Measurements from ENCODE around the gene CCDC188.
"Not testable (repeated sequence)": the region's sequence is repeated elsewhere in the genome, so short reads cannot be mapped to it uniquely, and the experiment has no call there.

The CCDC188 gene

DNA sequence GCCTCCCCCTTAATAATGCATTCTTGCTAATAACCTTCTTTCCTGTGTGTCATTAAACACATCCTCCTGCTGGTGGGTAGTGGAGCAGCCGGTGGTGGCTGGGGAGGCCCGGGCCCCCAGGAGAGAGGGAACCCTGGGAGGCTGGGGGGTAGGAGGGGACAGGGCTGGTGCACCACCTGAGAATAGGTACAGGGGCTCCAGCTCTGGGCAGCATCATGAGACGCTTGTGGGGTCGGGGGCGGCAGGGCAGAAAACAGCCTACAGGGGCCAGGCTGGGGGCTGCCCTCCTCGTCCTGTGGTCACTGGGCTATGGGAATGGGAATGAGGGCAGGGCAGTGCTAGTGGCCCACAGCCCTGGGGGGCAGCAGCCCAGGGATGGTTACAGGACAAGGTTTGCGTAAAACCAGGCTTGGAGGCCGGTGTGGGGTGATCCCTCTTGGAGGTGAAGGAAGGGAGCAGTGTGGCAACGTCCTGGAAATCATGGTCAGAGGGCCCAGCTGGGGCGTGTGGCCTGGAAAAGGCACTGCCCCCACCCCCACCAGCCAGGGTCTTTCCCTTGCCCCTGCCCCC lies 18.5 kb upstream of the CCDC188 start:
- DNase-seq = no peak

DNA sequence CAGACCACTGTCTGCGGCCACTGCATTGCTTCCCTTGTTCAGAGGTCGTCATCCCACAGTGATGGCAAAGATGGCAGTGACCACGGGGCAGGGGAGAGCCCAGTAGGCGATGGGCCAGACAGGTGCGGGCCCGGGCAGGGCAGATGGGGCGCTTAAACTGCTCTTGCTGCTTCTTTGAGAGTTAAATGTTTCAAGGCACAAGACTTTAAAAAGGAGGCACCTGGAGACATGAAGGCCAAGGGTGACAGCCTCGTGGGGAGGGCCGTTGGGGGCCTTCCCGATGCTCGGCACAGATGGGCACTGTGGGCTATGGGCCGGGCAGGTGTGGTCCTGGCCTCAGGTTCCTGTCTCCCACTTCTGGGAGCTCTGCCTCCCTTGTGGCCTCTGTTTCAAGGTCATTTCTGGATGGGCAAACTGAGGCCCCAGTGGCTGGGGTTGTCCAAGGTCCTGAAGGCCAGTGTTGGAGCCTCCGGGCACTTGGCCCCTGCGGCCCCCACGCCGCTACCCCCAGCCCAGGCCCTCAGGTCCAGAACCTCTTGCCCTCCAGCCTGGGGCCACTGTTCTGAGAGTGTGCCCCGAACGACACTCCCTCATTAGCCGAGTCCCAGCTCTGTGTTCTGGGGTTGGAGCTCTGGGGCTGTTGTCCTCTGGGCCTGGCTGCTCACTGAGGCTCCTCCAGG lies 16.9 kb upstream of the CCDC188 start:
- DNase-seq = no peak

DNA sequence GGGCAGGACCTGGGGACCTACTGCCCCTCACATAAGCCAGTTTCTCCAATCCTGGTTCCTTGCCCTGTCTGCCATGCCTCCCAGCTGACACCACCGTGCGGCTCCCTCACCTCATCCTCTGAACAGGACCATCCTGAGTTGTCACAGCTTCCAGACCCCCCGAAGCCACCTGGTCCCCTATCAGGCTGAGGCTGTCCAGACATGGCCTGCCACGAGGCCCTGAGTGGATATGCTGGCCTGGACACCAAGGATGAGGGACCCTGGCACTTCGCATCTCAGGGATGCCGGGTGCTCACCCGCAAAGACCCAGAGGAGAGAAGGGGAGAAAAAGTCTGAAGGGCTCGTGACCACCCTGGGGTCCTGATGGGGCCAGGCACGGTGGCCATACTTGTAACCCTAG lies 15.8 kb upstream of the CCDC188 start:
- no peak for DNase-seq

- no peak for DNase-seq
These were observed 15.1 kb upstream of the CCDC188 start for GRCh38 chr22:20165913-20166312.

GRCh38 chr22:20165421-20165820 lies 14.6 kb upstream of the CCDC188 start:
- DNase-seq = no peak

DNA sequence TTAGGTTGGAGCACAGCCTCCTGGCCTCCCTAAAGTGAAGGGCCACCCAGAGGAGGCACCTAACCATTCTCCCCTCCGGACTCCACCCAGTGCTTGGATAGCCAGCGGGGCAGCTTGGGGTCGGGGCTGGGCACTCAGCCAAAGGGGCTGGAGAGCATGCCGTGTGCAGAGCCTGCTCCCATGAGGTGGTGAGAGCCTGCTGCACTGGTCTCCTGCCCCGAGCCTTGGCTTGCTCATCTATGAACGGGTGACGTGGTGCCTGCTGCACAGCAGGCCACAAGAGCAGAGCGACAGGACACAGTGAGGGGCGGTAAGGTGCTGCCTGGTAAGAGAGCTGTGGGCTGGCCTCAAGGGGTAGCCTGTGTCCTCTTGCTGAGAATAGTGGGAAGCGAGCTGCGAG lies 14.0 kb upstream of the CCDC188 start:
- no peak for DNase-seq

DNA sequence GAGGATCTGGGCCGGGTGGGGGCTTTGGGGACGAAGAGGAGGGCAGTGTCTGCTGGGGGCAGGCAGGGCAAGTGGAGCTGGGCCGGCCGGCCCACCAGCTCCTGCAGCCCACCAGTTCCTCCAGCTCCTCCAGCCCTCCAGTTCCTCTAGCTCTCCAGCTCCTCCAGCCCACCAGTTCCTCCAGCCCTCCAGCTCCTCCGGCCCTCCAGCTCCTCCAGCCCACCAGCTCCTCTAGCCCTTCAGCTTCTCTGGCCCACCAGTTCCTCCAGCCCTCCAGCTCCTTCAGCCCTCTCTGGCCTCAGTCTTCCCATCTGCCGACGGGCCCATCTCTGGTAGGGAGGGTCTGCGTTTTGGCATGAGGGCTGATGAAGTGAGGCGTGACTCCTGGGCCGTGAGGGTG lies 9.2 kb upstream of the CCDC188 start:
- no peak for DNase-seq

GRCh38 chr22:20159531-20159930 lies 8.7 kb upstream of the CCDC188 start:
- DNase-seq = not testable (repeated sequence)

DNA sequence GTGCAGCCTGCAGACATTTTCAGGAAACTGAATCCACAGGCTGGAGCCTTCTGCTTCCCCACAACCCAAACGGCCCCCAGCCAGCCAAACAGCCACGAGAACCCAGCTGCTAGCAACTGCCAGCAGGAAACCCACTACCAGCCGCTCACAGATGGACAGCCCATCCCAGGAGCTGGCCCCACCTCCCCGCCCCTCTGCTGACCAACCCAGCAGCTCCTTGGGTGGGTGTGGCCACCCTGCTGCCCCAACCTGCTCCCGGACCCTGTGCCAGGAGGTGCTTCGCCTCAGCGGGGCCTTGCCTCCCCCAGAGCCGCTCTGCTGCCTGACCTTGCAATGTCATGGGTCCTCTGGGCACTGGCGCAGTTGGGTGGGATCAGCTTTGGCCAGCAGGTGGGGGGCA lies 8.2 kb upstream of the CCDC188 start:
- DNase-seq = no peak

- DNase-seq = no peak
These were observed 7.7 kb upstream of the CCDC188 start for GRCh38 chr22:20158391-20159036.

DNA sequence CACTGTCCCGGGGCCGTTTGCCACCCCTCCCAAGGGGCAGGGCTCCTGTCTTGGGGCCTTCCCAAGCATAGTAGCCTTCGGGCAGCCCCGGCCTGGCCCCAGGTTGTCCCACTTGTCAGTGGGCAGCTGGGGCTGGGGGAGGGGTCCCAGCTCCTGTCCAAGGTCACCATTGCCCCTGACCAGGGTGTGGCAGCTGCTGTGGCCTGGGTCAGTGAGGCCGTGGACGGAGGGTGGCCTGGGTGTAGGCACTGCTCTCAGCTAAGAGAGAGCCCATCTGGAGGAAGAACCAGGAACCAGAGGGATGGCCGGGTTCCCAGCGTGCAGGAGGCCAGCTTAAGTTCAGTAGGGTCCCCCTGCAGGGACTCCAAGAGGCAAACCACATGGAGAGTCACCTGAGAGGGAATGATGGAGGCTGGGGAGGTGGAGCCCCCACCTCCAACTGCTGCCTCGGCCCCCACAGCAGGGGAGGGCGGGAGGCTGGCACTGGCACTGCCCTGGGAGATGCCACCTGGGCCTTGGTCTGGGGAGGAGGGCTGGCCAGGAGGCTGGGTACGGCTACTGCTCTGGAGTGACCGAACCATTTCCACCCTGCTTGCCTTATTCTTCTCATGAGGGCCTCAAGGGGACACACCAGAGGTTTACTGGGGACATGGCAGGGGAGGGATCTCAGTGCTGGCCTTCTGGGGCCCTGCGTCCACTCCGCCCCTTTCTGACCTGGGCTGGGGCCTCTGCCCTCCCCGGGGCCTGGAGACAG lies 6.8 kb upstream of the CCDC188 start:
- no peak for DNase-seq

GRCh38 chr22:20156611-20157429 lies 6.0 kb upstream of the CCDC188 start:
- no peak for DNase-seq

- DNase-seq = no peak
These were observed 5.2 kb upstream of the CCDC188 start for GRCh38 chr22:20156042-20156389.

GRCh38 chr22:20155330-20156041 lies 4.6 kb upstream of the CCDC188 start:
- no peak for DNase-seq

GRCh38 chr22:20154602-20155187 lies 3.8 kb upstream of the CCDC188 start:
- no peak for DNase-seq

DNA sequence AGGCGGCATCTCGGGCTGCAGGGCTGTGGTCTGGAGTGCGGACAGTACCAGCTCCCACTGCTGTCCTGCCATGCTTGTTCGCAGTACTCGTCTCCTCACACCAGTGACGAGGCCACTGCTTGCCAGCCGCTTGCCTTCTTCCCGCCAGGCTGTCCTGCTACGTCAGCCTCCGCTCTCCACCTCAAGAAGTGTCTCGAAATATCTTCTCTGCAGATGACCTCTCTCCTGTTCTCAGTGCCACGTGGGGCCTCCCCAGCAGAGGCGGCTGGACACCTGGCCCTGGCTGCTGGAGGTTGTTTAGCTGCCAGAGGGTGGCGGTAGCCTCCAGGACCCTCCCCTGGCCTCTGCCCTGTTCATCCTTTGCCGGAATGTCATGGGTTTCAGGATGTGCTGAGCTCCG lies 3.1 kb upstream of the CCDC188 start:
- DNase-seq = no peak

DNA sequence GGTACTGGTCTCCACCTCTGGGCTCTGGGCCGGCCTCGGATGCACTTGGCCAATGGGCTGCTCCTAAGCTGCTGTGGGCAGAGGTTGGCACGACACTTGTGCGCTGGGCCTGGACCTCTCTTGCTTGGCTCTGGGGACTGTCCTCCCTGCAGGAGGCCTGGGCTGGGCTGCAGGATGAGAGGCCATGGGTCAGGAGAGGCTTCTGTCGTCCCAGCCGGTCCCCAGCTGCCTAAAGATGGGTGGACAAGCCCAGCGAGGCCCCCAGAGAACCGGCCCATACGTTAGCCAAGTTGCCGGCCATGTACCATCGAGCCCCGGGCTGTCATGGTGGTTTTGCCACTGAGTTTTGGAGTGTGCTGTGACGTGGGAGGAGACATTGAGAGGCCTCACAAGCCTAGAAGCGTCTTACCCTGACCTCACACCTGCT lies 1.6 kb upstream of the CCDC188 start:
- DNase-seq = no peak

GRCh38 chr22:20151276-20151588 lies 377 bp upstream of the CCDC188 start:
- no peak for DNase-seq

GRCh38 chr22:20149257-20150250 lies 1.3 kb downstream of the CCDC188 start:
- DNase-seq = no peak

- DNase-seq = no peak
These were observed 2.4 kb downstream of the CCDC188 start for GRCh38 chr22:20148414-20148813.
